GM12801 (cell line): ENCODE results near the gene GGACT.

Source experiments
- TF ChIP-seq, protein P1 (sequence below): IDR thresholded peaks from one replicate; pipeline ENCODE4 v1.5.1; 2011; ENCODE audit warnings: control low read depth; ENCODE audit not compliant: insufficient read length; ENCODE audit errors: extremely low read depth

The GGACT gene

GRCh38 chr13:100546713-100547405 is 41.7 kb downstream of the GGACT start:
- TF ChIP-seq, protein P1, sequence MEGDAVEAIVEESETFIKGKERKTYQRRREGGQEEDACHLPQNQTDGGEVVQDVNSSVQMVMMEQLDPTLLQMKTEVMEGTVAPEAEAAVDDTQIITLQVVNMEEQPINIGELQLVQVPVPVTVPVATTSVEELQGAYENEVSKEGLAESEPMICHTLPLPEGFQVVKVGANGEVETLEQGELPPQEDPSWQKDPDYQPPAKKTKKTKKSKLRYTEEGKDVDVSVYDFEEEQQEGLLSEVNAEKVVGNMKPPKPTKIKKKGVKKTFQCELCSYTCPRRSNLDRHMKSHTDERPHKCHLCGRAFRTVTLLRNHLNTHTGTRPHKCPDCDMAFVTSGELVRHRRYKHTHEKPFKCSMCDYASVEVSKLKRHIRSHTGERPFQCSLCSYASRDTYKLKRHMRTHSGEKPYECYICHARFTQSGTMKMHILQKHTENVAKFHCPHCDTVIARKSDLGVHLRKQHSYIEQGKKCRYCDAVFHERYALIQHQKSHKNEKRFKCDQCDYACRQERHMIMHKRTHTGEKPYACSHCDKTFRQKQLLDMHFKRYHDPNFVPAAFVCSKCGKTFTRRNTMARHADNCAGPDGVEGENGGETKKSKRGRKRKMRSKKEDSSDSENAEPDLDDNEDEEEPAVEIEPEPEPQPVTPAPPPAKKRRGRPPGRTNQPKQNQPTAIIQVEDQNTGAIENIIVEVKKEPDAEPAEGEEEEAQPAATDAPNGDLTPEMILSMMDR: no peak

DNA sequence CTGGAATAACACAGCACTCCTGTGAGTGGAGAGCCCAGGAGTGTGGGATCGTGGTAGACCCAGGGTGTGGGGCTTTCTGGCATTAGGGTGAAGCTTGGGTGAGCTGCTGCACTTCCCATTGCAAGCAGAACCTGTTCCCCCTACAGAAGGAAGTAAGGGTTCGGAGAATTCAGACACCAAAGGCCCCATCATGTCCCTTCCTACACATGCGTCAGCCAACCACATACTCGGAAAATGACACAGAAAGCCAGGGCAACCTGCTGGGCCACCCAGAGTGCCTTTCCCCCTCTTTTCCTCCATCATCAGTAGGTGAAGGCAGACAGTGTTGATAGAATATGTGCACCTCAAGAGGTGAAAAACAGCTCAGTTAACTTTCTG is 42.9 kb downstream of the GGACT start:
- TF ChIP-seq, protein P1: no peak

DNA sequence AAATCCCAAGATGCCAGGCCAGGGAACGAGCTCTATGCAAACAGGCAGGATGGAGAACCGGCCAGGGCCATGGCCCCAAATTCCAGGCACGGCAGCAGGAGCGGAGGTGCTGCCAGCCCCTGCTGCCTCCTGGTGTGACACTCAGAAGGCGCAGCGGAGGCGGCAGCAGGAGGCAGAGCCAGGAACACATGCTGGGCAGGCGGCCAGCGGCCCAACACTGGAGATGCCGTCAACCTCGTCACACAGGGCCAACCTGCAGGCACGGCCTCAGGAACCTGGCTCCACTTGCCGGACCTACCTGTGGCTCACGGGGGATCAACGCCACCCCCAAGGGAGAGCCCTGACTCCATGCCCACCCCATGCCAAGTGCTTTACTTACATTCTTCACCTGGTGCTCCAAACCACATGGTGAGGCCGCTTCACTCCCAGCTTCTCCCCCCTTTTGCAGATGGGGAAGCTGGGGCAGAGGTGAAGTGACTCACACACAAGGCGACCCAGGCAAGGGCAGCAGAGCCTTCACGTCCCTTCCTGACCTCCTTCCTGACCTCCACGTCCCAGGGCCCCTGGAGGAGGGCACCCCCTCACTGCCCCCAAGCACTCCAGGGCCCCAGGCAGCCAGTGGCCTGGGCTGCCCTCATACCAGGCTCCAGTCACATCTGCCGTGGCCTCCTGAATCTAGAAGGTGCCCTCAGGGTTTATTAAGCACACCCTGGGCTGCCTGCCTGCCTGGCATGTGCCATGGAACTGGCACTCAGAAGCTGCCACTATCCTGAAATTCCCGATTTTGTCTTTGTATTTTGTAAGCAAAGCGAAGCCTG is 43.5 kb downstream of the GGACT start:
- TF ChIP-seq, protein P1: no peak

- TF ChIP-seq, protein P1: no peak
These were observed 44.6 kb downstream of the GGACT start for GRCh38 chr13:100543872-100544602.

DNA sequence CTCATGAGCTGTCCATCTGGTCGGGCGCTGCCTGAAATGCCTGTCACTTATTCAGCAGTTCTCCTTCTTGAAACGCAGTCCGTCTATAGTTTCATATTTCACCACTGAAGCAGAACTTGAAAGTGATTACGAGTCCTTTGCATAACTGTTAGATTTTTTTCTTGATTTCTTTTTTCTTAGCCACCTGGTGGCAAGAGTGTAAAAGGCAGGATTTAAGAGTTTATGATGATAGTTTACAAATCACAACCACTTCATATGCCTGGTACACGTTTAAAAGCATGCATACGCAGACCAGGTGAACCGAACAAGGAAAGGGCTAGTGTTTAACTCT is 45.8 kb downstream of the GGACT start:
- TF ChIP-seq, protein P1: no peak

DNA sequence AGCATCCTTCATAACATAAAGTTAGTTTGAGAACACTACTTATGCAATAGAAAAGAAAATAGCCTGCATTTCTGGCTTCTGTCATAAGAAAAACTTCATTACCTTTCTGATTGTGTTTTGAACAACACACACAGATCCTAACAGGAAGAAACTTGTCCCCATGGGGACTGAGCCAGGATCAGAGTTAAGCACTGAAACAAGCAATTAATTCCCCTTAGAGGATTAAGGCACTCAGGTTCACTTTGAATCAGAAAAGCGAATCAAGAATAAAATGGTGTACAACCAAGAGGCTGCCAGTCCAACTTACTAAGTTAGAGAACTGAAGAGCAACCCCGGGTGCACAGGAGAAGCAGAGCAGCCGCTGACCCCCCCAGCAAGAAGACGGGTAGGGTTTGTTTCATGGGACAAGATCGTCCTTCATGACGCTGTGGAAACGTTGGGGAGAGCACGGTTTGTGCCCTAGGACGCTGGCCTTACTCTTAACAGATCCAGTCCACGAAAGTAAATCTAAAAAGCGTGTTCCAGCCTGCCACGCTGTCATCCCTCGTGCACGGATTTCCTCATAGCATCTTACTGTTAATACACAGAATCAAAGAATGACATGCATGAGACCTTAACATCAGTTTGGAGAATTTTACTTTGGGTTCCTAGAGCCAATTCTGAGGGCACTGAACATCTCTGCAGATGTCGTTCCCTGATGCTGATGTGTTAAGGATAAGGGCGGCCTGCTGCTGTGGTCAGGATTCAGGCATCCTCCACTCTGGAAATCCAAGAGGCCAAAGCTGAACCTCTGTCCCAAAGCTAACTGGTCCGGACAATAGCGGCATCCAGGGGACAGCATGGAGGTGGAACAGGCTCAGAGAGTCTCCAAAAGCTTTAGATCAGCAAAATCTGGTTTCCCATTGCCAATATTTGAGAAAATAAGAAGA is 46.4 kb downstream of the GGACT start:
- TF ChIP-seq, protein P1: no peak
